ENCODE data around the gene HAUS3.

GRCh38 chr4:2247128-2248043 is 5.5 kb upstream of the HAUS3 start:
- TF ChIP-seq EZH2phosphoT487 (IDR thresholded peaks at IDR 0.05; ENCODE audit: borderline replicate concordance, low read length) (no peak), CTCF (conservative IDR thresholded peaks at IDR 0.05; ENCODE audit: low read depth, low read length) (no peak)
